Activated B cell treated with CpG ODN at 0.5 μM for 24 hours (primary cell): ENCODE data around the gene CCM2L. TPM values are rescaled to one million over a fixed set of nuclear protein-coding genes. Genes with fewer than 3 reads are reported as not detected.

ENCODE experiments used
- ATAC-seq: fragments of 200-7000 bp; cut with Tn5 transposase; one replicate; pipeline ENCODE4 v1.10.0; 2021; ENCODE audit warnings: low read depth, mild to moderate bottlenecking, moderate library complexity
- CTCF ChIA-PET: fragments of 350-600 bp; sonication (Branson Sonifier 250); formaldehyde crosslinking; loops from one replicate; lab custom pipeline; 2021; ENCODE audit warnings: antibody characterized with exemption; lab: Charles Lee
- POLR2A ChIA-PET: fragments of 350-600 bp; sonication (Branson Sonifier 250); formaldehyde crosslinking; loops from one replicate; lab custom pipeline; 2021; ENCODE audit warnings: antibody characterized with exemption; lab: Charles Lee
- DNase-seq: peaks from one replicate; pipeline ENCODE4 v3.0.0; 2022
- H3K27ac Mint-ChIP-seq: one replicate; pipeline ENCODE4 v1.8.0; 2020; ENCODE audit warnings: mixed read lengths
- H3K27me3 Mint-ChIP-seq: one replicate; pipeline ENCODE4 v1.8.0; 2021; ENCODE audit warnings: mixed read lengths
- H3K36me3 Mint-ChIP-seq: one replicate; pipeline ENCODE4 v1.8.0; 2021; ENCODE audit warnings: low read depth, mixed read lengths
- H3K4me1 Mint-ChIP-seq: one replicate; pipeline ENCODE4 v1.8.0; 2021; ENCODE audit warnings: mixed read lengths
- H3K4me3 Mint-ChIP-seq: one replicate; pipeline ENCODE4 v1.8.0; 2020; ENCODE audit warnings: mild to moderate bottlenecking, mixed read lengths
- H3K9me3 Mint-ChIP-seq: one replicate; pipeline ENCODE4 v1.8.0; 2020; ENCODE audit warnings: mixed read lengths
- intact Hi-C: fragments of 100-400 bp; cut with micrococcal nuclease; formaldehyde crosslinking; loops from one replicate; pipeline ENCODE4 v1.15.1; 2024
- total RNA-seq: library from RNA; stranded (reverse); gene quantifications from 2 replicates; pipeline ENCODE4 v1.2.3, GENCODE V29; 2022
- TF ChIP-seq, protein P1 (sequence below): fragments of 200-600 bp; IDR thresholded peaks from one replicate; pipeline ENCODE4 v1.8.0; 2022; ENCODE audit warnings: antibody characterized with exemption, mild to moderate bottlenecking

CCM2L gene
- total RNA-seq, 1 donor from 2014 or later: 0.11 TPM

DNA sequence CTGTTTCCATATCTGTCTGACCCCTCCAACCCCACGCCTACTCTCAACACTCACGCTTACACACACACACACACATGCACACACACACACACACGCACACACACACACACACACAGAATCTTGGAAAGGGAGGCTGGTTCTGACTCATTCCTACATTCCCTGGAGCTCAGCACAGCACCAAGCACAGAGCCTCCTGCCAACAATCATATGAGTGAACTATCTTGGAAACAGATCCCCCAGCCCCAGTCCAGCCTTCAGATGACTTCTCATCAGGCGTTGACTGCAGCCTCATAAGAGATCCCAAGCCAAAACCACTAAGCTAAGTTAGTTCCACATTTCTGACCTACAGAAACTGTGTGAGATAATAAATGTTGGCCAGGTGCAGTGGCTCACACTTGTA, 27.7 kb downstream of the CCM2L start:
- POLR2A ChIA-PET: interaction anchor here (0.6 to 11.3 kb wide), 3 partner anchors 17 to 29 kb away, joined by 3 to 453 read pairs (median 5); partner anchors contain the start of gene HCK
- CTCF ChIA-PET: interaction anchor here (0.7 to 4.3 kb wide), 2 partner anchors 11 to 54 kb away, joined by 3 to 96 read pairs; no protein-coding TSS in a partner anchor
- H3K27ac Mint-ChIP-seq: peak overlapping the region; percentile 61
- no peaks in the 10 kb centered on the region for H3K27me3 Mint-ChIP-seq
- peaks cover 95% of the 10 kb centered on the region for H3K4me1 Mint-ChIP-seq
- TF ChIP-seq, protein P1, sequence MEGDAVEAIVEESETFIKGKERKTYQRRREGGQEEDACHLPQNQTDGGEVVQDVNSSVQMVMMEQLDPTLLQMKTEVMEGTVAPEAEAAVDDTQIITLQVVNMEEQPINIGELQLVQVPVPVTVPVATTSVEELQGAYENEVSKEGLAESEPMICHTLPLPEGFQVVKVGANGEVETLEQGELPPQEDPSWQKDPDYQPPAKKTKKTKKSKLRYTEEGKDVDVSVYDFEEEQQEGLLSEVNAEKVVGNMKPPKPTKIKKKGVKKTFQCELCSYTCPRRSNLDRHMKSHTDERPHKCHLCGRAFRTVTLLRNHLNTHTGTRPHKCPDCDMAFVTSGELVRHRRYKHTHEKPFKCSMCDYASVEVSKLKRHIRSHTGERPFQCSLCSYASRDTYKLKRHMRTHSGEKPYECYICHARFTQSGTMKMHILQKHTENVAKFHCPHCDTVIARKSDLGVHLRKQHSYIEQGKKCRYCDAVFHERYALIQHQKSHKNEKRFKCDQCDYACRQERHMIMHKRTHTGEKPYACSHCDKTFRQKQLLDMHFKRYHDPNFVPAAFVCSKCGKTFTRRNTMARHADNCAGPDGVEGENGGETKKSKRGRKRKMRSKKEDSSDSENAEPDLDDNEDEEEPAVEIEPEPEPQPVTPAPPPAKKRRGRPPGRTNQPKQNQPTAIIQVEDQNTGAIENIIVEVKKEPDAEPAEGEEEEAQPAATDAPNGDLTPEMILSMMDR: no peak
- ATAC-seq (no peak), DNase-seq (no peak)
- H3K9me3 Mint-ChIP-seq: peaks cover 3% of the 10 kb centered on the region
- no peaks in the 10 kb centered on the region for H3K36me3 Mint-ChIP-seq
- intact Hi-C loops: loop anchor here (5.0 kb wide), 1 partner anchor 169 kb away; the partner anchor contains the start of genes PLAGL2 and POFUT1
- peak overlapping the region; percentile 28 for H3K4me3 Mint-ChIP-seq

DNA sequence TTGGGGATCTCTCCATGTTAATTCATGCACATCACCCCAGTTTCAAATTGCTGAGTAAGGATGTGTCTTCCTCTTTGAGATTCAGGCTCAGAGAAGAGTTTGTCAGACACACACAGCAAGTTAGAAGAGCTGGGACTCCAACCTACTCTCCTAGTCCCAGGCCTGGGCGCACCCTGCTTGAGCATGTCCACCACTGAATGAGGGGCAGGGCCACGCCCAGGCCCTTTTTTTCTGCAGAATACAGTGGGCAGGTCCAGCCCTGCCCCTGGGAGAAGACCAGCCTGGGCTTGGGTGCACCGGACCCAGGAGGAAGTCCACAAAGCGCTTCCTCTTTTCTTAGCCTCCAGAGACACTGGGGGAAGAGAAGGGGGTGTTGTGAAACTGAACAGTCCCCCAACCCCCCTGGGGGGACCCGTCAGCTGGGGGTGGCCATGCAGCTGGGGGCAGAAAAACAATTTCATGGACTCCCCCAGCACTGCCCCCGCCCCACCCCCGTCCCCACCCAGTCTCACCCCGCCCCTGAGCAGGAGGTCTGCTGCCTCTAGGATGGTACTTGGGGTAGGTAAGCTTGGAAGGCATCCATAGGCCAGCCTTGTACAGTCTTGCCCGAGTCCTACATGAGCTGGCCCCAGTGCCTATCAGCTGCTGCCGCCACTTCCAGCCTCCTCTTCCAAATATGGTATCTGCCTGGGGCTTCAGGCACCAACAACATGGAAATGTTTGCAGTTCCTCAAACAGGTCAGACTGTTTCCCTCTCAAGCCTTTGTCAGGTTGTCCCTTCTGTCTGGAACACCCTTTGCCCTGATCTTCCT, 30.1 kb downstream of the CCM2L start:
- peak; percentile 77 for DNase-seq
- no peaks in the 10 kb centered on the region for H3K36me3 Mint-ChIP-seq
- ChIA-PET CTCF (interaction anchor here (0.9 to 2.7 kb wide), 4 partner anchors 8 to 50 kb away, joined by 4 to 8 read pairs (median 5); no protein-coding TSS in a partner anchor), POLR2A (interaction anchor here (0.5 to 11.3 kb wide), 15 partner anchors 8 to 605 kb away, joined by 3 to 453 read pairs (median 4); partner anchors contain the start of genes HCK, PDRG1 and TM9SF4)
- ATAC-seq: peak; percentile 88
- peaks cover 80% of the 10 kb centered on the region for H3K4me1 Mint-ChIP-seq
- H3K27me3 Mint-ChIP-seq: no peaks in the 10 kb centered on the region
- H3K27ac Mint-ChIP-seq: peak overlapping the region; percentile 90
- TF ChIP-seq, protein P1: no peak
- peak overlapping the region; percentile 78 for H3K4me3 Mint-ChIP-seq
- H3K9me3 Mint-ChIP-seq: peaks cover 3% of the 10 kb centered on the region
- intact Hi-C loops: loop anchor here (1.0 kb wide), 3 partner anchors 9 to 145 kb away; partner anchors contain the start of gene HCK

DNA sequence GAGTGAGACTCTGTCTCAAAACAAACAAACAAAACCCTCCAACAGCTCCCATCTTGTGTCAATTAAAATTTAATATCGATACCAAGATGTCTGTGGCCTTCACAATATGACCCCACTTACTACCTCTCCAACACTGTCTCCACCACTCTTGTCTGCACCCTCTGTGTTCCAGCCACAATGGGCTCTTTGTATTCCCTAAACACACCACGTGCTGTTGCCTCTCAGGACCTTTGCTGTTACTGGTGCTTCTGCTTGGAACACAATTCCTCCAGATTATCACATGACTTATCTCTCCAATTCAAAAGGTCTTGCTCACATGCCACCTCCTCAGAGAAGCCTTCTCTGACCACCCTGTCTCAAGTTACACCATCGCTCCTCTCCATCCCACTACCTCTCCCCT, 35.8 kb downstream of the CCM2L start:
- no peak for ATAC-seq
- peaks cover 34% of the 10 kb centered on the region for H3K4me1 Mint-ChIP-seq
- H3K27ac Mint-ChIP-seq: no peak overlapping the region
- TF ChIP-seq, protein P1: no peak
- intact Hi-C loops: no loop called here
- no peaks in the 10 kb centered on the region for H3K36me3 Mint-ChIP-seq
- ChIA-PET POLR2A (interaction anchor here (0.8 kb wide), 1 partner anchor 270 kb away, joined by 3 read pairs; no protein-coding TSS in a partner anchor), CTCF (interaction anchor here (1.3 kb wide), 1 partner anchor 11 kb away, joined by 4 read pairs; no protein-coding TSS in a partner anchor)
- H3K4me3 Mint-ChIP-seq: no peak overlapping the region
- no peaks in the 10 kb centered on the region for H3K9me3 Mint-ChIP-seq
- no peak for DNase-seq
- no peaks in the 10 kb centered on the region for H3K27me3 Mint-ChIP-seq

DNA sequence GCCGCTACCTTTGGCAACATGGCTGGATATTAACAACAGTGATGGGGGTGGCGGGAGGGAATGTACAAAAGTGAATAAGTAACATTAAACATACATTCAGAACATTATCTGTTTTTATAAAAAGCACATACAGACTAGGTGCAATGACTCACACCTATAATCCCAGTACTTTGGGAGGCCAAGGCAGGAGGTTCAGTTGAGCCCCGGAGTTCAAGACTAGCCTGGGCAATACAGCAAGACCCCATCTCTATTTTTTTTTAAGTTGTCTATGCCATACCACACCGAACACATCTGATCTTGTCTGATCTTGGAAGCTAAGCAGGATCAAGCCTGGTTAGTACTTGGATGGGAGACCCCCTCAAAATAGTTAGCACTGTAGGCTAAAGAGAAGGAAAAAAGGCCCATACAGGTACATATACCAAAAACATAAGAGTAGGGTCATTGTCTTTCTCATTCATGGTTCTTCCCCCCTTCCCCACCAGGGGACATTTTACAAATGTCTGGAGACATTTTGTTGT, 40.1 kb downstream of the CCM2L start:
- ATAC-seq: no peak
- Mint-ChIP-seq H3K27me3 (no peaks in the 10 kb centered on the region), H3K4me1 (peaks cover 38% of the 10 kb centered on the region), H3K4me3 (peak overlapping the region; percentile 93), H3K36me3 (peaks cover 26% of the 10 kb centered on the region), H3K9me3 (no peaks in the 10 kb centered on the region), H3K27ac (peak overlapping the region; percentile 44)
- intact Hi-C loops: loop anchor here (5.0 kb wide), 2 partner anchors 157 to 307 kb away; partner anchors contain the start of genes ASXL1, PLAGL2 and POFUT1
- TF ChIP-seq, protein P1: no peak
- CTCF ChIA-PET: interaction anchor here (1.2 kb wide), 1 partner anchor 15 kb away, joined by 7 read pairs; no protein-coding TSS in a partner anchor
- POLR2A ChIA-PET: interaction anchor here (3.5 to 14.4 kb wide), 3 partner anchors 12 to 41 kb away, joined by 15 to 453 read pairs (median 39); no protein-coding TSS in a partner anchor
- no peak for DNase-seq
